Measurements from ENCODE around the gene IL6R. TPM values are rescaled to one million over a fixed set of nuclear protein-coding genes. Genes with fewer than 3 reads are reported as not detected.

The IL6R gene
- total and polyA plus RNA-seq, 2 donors (not counting 1 experiment from before 2014, with no cell fraction given), result 3.5 to 5.3 TPM

GRCh38 chr1:154465621-154466195, 60.6 kb downstream of the IL6R start:
- DNase-seq (no peak), ATAC-seq (ENCODE audit: low read depth) (no peak)
- no peaks in the 10 kb centered on the region for H3K36me3 ChIP-seq (replicated peaks in 1 of 2; ENCODE audit: control extremely low read depth in 1 of 2, control insufficient read depth in 1 of 2, extremely low read depth in 1 of 2, insufficient read depth in 2 of 2, low read length in 1 of 2)
- H3K9me3 ChIP-seq (ENCODE audit: control extremely low read depth in 1 of 3, control insufficient read depth in 2 of 3, insufficient read depth in 1 of 3, low read length in 2 of 3), result no peaks in the 10 kb centered on the region
- H3K27ac Mint-ChIP-seq, result no peak overlapping the region
- H3K27me3 ChIP-seq (replicated peaks in 1 of 4; ENCODE audit: control extremely low read depth in 1 of 4, control insufficient read depth in 3 of 4, insufficient read depth in 4 of 4, low read length in 3 of 4), result no peaks in the 10 kb centered on the region
- no peaks in the 10 kb centered on the region for H4K20me1 ChIP-seq (ENCODE audit: control insufficient read depth, insufficient read depth, low read length, poor library complexity, severe bottlenecking)
- CTCF ChIA-PET, result interaction anchor here (0.5 to 2.7 kb wide), 4 partner anchors 14 to 293 kb away, joined by 3 to 7 read pairs (median 3); no protein-coding TSS in a partner anchor
- H3K4me1 ChIP-seq (ENCODE audit: control insufficient read depth in 2 of 2, insufficient read depth in 2 of 2, low read length in 2 of 2), result peaks cover 0 to 5% of the 10 kb centered on the region in 2 donors
- no peak overlapping the region for H3K4me3 ChIP-seq (ENCODE audit: control extremely low read depth in 1 of 5, extremely low read depth in 1 of 5, insufficient read depth in 1 of 5, low read depth in 2 of 5, low read length in 4 of 5)
- H3K27ac ChIP-seq (ENCODE audit: low read length in 2 of 2), result no peak overlapping the region
- WGBS (ENCODE audit: insufficient coverage), result 100% methylated on average over 4 of the region's 8 CpGs
- H2AFZ ChIP-seq (ENCODE audit: insufficient read depth, low read depth, low read length, poor library complexity, severe bottlenecking), result no peak overlapping the region
- intact Hi-C loops (cut with micrococcal nuclease), result no loop called here
- POLR2A ChIA-PET, result no interaction called here
- H3K27me3 Mint-ChIP-seq, result no peaks in the 10 kb centered on the region
- H3K4me1 Mint-ChIP-seq, result peaks cover 13% of the 10 kb centered on the region
- no peaks in the 10 kb centered on the region for H3K9me3 Mint-ChIP-seq (ENCODE audit: insufficient read depth)
- no peak overlapping the region for H3K4me3 Mint-ChIP-seq
- no peak for TF ChIP-seq CTCF (IDR thresholded peaks at IDR 0.05)
- TF ChIP-seq EZH2 (IDR thresholded peaks at IDR 0.05; ENCODE audit: borderline replicate concordance, insufficient read depth, low read depth, low read length, poor library complexity, severe bottlenecking), result no peak
- no peaks in the 10 kb centered on the region for H3K79me2 ChIP-seq (ENCODE audit: control insufficient read depth, insufficient read depth, low read length)
- no peak overlapping the region for H3K9ac ChIP-seq (ENCODE audit: low read length)
- no peak overlapping the region for H3K4me2 ChIP-seq (replicated peaks; ENCODE audit: low read depth, low read length, poor library complexity, severe bottlenecking)

GRCh38 chr1:154466206-154466605, 61.1 kb downstream of the IL6R start:
- H3K9ac ChIP-seq (ENCODE audit: low read length), result no peak overlapping the region
- H3K27ac Mint-ChIP-seq, result no peak overlapping the region
- H3K4me2 ChIP-seq (replicated peaks; ENCODE audit: low read depth, low read length, poor library complexity, severe bottlenecking), result no peak overlapping the region
- no peak overlapping the region for H2AFZ ChIP-seq (ENCODE audit: insufficient read depth, low read depth, low read length, poor library complexity, severe bottlenecking)
- H3K27me3 Mint-ChIP-seq, result no peaks in the 10 kb centered on the region
- no peaks in the 10 kb centered on the region for H3K36me3 ChIP-seq (replicated peaks in 1 of 2; ENCODE audit: control extremely low read depth in 1 of 2, control insufficient read depth in 1 of 2, extremely low read depth in 1 of 2, insufficient read depth in 2 of 2, low read length in 1 of 2)
- POLR2A ChIA-PET, result no interaction called here
- no peaks in the 10 kb centered on the region for H3K79me2 ChIP-seq (ENCODE audit: control insufficient read depth, insufficient read depth, low read length)
- no peak for DNase-seq
- H3K4me3 Mint-ChIP-seq, result no peak overlapping the region
- intact Hi-C loops (cut with micrococcal nuclease), result no loop called here
- H3K4me1 Mint-ChIP-seq, result peaks cover 15% of the 10 kb centered on the region
- ATAC-seq (ENCODE audit: low read depth), result no peak
- no peak for TF ChIP-seq EZH2 (IDR thresholded peaks at IDR 0.05; ENCODE audit: borderline replicate concordance, insufficient read depth, low read depth, low read length, poor library complexity, severe bottlenecking)
- TF ChIP-seq CTCF (IDR thresholded peaks at IDR 0.05), result no peak
- no peaks in the 10 kb centered on the region for H3K9me3 ChIP-seq (ENCODE audit: control extremely low read depth in 1 of 3, control insufficient read depth in 2 of 3, insufficient read depth in 1 of 3, low read length in 2 of 3)
- no peak overlapping the region for H3K4me3 ChIP-seq (ENCODE audit: control extremely low read depth in 1 of 5, extremely low read depth in 1 of 5, insufficient read depth in 1 of 5, low read depth in 2 of 5, low read length in 4 of 5)
- CTCF ChIA-PET, result interaction anchor here (2.7 kb wide), 1 partner anchor 13 kb away, joined by 7 read pairs; no protein-coding TSS in a partner anchor
- WGBS (ENCODE audit: insufficient coverage), result 52% methylated on average over 2 of the region's 3 CpGs
- peaks cover 0 to 5% of the 10 kb centered on the region in 2 donors for H3K4me1 ChIP-seq (ENCODE audit: control insufficient read depth in 2 of 2, insufficient read depth in 2 of 2, low read length in 2 of 2)
- H4K20me1 ChIP-seq (ENCODE audit: control insufficient read depth, insufficient read depth, low read length, poor library complexity, severe bottlenecking), result no peaks in the 10 kb centered on the region
- no peak overlapping the region for H3K27ac ChIP-seq (ENCODE audit: low read length in 2 of 2)
- H3K9me3 Mint-ChIP-seq (ENCODE audit: insufficient read depth), result no peaks in the 10 kb centered on the region
- no peaks in the 10 kb centered on the region for H3K27me3 ChIP-seq (replicated peaks in 1 of 4; ENCODE audit: control extremely low read depth in 1 of 4, control insufficient read depth in 3 of 4, insufficient read depth in 4 of 4, low read length in 3 of 4)

Data from B cell (primary cell).